Right lobe of liver (tissue), 6 donors: Measurements from ENCODE around the gene ST8SIA2. TPM values are rescaled to one million over a fixed set of nuclear protein-coding genes. Genes with fewer than 3 reads are reported as not detected.

Experiments
- ATAC-seq, 4 donors: fragments of 200-7000 bp; cut with Tn5 transposase; one replicate each; pipeline ENCODE4 v1.9.1; 2020; ENCODE audit warnings: mild to moderate bottlenecking in 4 of 4, moderate library complexity in 4 of 4
- DNase-seq, 3 donors: peaks; one replicate each; pipeline ENCODE4 v3.0.0-alpha.2; 2020
- H3K27ac ChIP-seq, 3 donors: fragments of 200-600 bp; one replicate each; pipeline ENCODE4 v1.8.0; 2022
- H3K27me3 ChIP-seq, 2 donors: fragments of 200-600 bp; one replicate each; pipeline ENCODE4 v1.8.0; 2022
- H3K36me3 ChIP-seq, 4 donors: fragments of 200-600 bp; sonication (generic) in 1 of 4; one replicate each; pipeline versions ENCODE4 v1.5.1 to v1.8.0; 2017 to 2022; ENCODE audit warnings: control low read depth in 1 of 4
- H3K4me1 ChIP-seq, 4 donors: fragments of 200-600 bp; sonication (generic) in 1 of 4; one replicate each; pipeline versions ENCODE4 v1.5.1 to v1.8.0; 2017 to 2022; ENCODE audit warnings: control low read depth in 1 of 4
- H3K4me3 ChIP-seq, 3 donors: fragments of 200-600 bp; one replicate each; pipeline ENCODE4 v1.8.0; 2022
- H3K9me3 ChIP-seq, 4 donors: fragments of 200-600 bp; sonication (generic) in 1 of 4; one replicate each; pipeline versions ENCODE4 v1.5.1 to v1.8.0; 2017 to 2022; ENCODE audit warnings: control low read depth in 1 of 4
- POLR2A ChIP-seq: fragments of 450-650 bp; IDR thresholded peaks from one replicate; pipeline ENCODE4 v1.6.1; 2017; ENCODE audit warnings: antibody characterized with exemption, mild to moderate bottlenecking
- WGBS: methylation state at CpG from one replicate; pipeline ENCODE4 v1.1.6; 2018; ENCODE audit warnings: low coverage, low lambda C conversion rate; ENCODE audit not compliant: insufficient coverage; ENCODE audit errors: missing lambda C conversion rate; 5-methylcytosine and 5-hydroxymethylcytosine counted together
- intact Hi-C, 2 donors: fragments of 100-400 bp; cut with DNase I; formaldehyde crosslinking; loops; one replicate each; pipeline versions ENCODE4 v1.11.2 to v1.14.1; 2022
- total RNA-seq, 6 experiments: library from RNA; depleted of rRNA in 2 of 6; stranded (reverse); fragments of >200 nt in 2 of 6; fragmentation: NEBNext Ultra II Directional in 3 of 6; extraction: Animal tissue kit (Norgen Biotek cat#: 25700) in 3 of 6; gene quantifications; one replicate each; pipeline versions ENCODE4 v1.1.0 to v1.2.4, GENCODE V29; 2016 to 2023
- TF ChIP-seq, protein P1 (sequence below), 4 donors: fragments of 200-600 bp in 3 of 4; fragments of 450-650 bp in 1 of 4; IDR thresholded peaks; one replicate each; pipeline versions ENCODE4 v1.5.1 to v1.8.0; 2016 to 2022; ENCODE audit warnings: antibody characterized with exemption in 4 of 4, mild to moderate bottlenecking in 2 of 4
- donor health status: DM: no; HTN: yes; CAD: no.
- donor health status: DM: no; HTN: no; CAD: no.
- donor health status: DM: no; HTN: no; CAD: no.
- donor health status: DM: no; HTN: yes; CAD: no.
- donor health status: DM: no; HTN: yes; CAD: no.

The ST8SIA2 gene
- total RNA-seq, 6 experiments from 2014 or later, result not detected

DNA sequence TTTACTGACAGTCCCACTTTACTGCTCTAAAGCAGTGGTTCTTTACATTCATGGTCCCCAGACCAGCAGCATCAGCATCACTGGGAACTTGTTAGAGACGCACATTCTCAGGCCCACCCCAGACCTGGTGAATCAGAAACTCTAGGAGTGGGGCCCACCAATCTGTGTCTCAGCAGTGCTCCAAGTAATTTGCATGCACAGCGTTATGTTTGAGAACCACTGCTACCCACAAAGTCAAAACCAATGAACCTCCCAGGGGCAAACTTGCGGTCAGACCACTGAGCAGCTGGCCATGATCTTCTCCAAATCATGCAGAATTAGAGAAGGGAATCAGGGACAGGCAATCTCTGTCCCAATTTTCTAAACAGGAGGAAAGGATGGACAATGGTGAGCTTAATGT, 58.5 kb downstream of the ST8SIA2 start:
- no peaks in the 10 kb centered on the region for H3K36me3 ChIP-seq
- H3K4me1 ChIP-seq, result no peaks in the 10 kb centered on the region
- TF ChIP-seq, protein P1, sequence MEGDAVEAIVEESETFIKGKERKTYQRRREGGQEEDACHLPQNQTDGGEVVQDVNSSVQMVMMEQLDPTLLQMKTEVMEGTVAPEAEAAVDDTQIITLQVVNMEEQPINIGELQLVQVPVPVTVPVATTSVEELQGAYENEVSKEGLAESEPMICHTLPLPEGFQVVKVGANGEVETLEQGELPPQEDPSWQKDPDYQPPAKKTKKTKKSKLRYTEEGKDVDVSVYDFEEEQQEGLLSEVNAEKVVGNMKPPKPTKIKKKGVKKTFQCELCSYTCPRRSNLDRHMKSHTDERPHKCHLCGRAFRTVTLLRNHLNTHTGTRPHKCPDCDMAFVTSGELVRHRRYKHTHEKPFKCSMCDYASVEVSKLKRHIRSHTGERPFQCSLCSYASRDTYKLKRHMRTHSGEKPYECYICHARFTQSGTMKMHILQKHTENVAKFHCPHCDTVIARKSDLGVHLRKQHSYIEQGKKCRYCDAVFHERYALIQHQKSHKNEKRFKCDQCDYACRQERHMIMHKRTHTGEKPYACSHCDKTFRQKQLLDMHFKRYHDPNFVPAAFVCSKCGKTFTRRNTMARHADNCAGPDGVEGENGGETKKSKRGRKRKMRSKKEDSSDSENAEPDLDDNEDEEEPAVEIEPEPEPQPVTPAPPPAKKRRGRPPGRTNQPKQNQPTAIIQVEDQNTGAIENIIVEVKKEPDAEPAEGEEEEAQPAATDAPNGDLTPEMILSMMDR (IDR thresholded peaks at IDR 0.05), result no peak
- TF ChIP-seq POLR2A, result no peak
- no peak overlapping the region for H3K4me3 ChIP-seq
- DNase-seq, result no peak
- 52% methylated on average over 3 of the region's 3 CpGs for WGBS
- intact Hi-C loops, result no loop called here
- H3K27me3 ChIP-seq, result no peaks in the 10 kb centered on the region
- ATAC-seq, result no peak
- no peak overlapping the region for H3K27ac ChIP-seq
- H3K9me3 ChIP-seq, result no peaks in the 10 kb centered on the region

DNA sequence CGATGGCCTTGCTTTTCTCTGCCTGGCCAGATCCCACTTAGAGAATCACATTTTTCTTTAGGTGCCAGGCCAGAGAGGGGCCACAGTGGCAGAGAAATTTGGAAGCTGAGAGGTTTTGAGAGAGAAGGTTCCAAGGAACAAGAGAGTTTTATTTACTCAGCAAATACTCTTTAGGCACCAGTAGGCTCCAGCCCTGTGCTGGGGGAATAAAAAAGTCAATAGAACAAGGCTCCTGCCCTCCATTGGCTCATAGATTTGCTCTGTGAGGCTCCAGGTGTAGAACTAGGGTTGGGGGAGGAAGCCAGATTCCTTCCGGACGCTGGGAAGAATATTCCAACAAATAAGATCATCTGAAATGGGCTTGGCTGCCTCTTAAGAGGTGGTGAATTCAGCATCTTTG, 59.9 kb downstream of the ST8SIA2 start:
- Histone ChIP-seq H3K27me3 (no peaks in the 10 kb centered on the region), H3K27ac (no peak overlapping the region), H3K4me3 (no peak overlapping the region), H3K4me1 (no peaks in the 10 kb centered on the region), H3K36me3 (no peaks in the 10 kb centered on the region), H3K9me3 (no peaks in the 10 kb centered on the region)
- WGBS, result 43% methylated on average over 3 of the region's 3 CpGs
- ATAC-seq, result no peak
- TF ChIP-seq, protein P1 (IDR thresholded peaks at IDR 0.05), result no peak
- TF ChIP-seq POLR2A, result no peak
- intact Hi-C loops, result no loop called here
- no peak for DNase-seq

DNA sequence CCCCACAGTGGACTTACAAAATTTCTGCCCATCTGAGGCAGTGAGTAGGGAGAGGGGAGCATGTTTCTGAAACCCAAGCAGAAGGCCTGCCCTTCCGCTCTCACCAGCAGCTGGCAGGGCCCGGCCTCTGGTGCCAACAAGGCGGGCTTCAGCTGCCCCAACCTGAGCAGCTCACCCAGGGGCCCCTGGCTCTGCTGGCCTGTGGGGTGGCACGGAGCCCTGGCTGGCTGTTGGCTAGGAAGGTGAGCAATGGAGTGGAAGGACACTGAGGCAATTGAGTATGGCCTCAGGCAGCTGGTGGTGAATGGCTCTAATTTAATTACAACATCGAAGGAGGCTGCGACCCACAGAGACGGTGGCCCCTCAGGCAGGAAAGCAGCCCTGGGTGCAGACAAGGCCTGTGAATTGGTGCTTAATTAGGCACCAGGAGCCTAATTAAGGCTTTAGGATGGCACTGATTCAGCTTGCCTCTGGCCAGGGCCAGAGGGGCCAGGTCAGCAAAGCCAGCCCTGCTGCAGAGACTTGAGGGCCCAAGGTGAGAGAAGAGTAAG, 60.9 kb downstream of the ST8SIA2 start:
- no peaks in the 10 kb centered on the region for H3K4me1 ChIP-seq
- DNase-seq (no peak), ATAC-seq (no peak)
- H3K27ac ChIP-seq, result no peak overlapping the region
- 89% methylated on average over 5 of the region's 7 CpGs for WGBS
- no peak overlapping the region for H3K4me3 ChIP-seq
- intact Hi-C loops, result no loop called here
- no peaks in the 10 kb centered on the region for H3K27me3 ChIP-seq
- TF ChIP-seq, protein P1 (IDR thresholded peaks at IDR 0.05), result no peak
- no peak for TF ChIP-seq POLR2A
- no peaks in the 10 kb centered on the region for H3K9me3 ChIP-seq
- H3K36me3 ChIP-seq, result no peaks in the 10 kb centered on the region

DNA sequence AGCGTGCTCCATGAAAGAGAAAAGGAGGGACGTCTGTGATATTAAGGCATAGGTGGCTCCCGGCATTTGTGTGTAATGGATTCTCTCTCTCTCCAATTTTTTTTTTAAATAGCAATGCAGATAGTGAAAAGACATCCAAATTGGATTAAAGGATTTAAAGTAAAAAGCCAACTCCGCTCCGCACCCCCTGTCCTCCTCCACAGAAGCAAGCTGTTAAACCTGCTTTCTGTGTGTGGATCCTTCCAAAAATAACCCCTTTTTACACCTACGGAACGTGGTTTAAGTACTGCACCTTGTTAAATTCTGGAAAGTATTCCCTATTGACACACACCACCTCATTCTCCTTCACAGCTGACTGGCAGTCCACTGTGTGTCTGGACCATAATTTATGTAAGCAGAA, 61.6 kb downstream of the ST8SIA2 start:
- H3K27ac ChIP-seq, result no peak overlapping the region
- no peaks in the 10 kb centered on the region for H3K27me3 ChIP-seq
- ATAC-seq, result no peak
- WGBS, result 83% methylated on average over 6 of the region's 7 CpGs
- H3K4me1 ChIP-seq, result no peaks in the 10 kb centered on the region
- TF ChIP-seq, protein P1 (IDR thresholded peaks at IDR 0.05), result no peak
- TF ChIP-seq POLR2A, result no peak
- intact Hi-C loops, result no loop called here
- H3K4me3 ChIP-seq, result no peak overlapping the region
- no peaks in the 10 kb centered on the region for H3K9me3 ChIP-seq
- H3K36me3 ChIP-seq, result no peaks in the 10 kb centered on the region
- no peak for DNase-seq
